Measurements from ENCODE around the gene RABGAP1.

RABGAP1 gene

GRCh38 chr9:123016631-123017030 is 75.8 kb downstream of the RABGAP1 start:
- DNase-seq = no peak

GRCh38 chr9:123020796-123021195 is 80.0 kb downstream of the RABGAP1 start:
- no peak for DNase-seq

- no peak for DNase-seq
Measured at GRCh38 chr9:123026425-123026824, 85.6 kb downstream of the RABGAP1 start.

DNA sequence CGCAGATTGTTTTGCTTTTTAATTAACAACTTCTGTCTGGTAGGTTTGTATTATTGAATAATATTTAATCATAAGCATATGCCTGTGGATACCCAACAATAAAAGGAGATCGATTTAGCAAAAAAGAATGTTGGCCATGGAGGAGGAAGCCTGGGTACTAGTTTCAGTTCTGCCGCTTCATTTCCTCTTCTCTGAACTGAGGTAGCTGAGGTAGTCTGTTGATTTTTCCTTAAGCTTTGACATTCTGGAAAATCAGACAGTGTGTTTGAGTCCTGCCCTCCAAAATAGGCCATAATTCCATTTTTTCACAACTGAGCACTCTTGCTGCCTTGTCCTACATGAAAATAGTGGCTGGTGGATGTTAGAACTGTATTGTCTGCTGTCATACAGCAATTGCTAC is 86.7 kb downstream of the RABGAP1 start:
- no peak for DNase-seq

DNA sequence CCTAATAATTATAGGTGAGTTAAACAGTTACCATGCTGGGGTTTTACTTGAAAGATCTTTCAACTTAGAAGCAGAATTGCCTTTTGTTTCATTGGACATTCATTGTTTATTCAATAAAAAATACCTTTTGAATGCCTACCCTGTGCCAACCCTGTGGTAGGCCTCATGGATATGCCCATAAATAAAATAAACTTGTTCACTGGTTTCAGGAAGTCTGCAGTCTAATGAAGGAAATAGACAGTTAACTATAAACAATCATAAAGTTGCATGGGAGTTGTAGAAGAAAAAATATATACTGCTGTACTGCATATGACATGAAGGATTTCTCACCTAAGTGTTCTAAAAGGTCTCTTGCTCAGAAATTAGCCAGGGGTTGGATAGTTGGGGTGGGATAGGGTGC is 87.3 kb downstream of the RABGAP1 start:
- DNase-seq = no peak

- DNase-seq = no peak
Measured at GRCh38 chr9:123028973-123029372, 88.2 kb downstream of the RABGAP1 start.

DNA sequence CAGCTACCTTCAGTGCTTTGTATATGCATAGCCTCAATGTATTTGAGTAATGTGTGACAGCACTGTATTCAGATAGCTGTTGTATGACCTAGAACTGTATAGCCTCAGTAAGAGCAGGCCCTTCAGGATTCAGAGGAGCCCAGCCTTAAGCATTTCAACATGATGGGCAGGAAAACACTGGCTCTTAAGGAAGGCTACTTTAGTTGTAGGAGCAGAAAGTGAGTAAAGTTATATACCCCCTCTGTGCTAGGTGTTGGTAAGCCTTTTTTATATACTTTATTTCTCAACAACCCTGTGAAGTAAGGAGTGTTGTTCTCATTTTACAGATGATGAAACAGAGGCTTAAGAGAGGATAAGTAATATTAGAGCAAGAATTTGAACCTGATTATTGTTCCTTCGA is 91.1 kb downstream of the RABGAP1 start:
- DNase-seq = no peak

- DNase-seq = no peak
Measured at GRCh38 chr9:123033352-123033751, 92.5 kb downstream of the RABGAP1 start, which contains the start of gene GPR21. TSS of gene GPR21 (plus strand) at chr9:123033667. CDS start at chr9:123034567, 900 bp downstream.

DNA sequence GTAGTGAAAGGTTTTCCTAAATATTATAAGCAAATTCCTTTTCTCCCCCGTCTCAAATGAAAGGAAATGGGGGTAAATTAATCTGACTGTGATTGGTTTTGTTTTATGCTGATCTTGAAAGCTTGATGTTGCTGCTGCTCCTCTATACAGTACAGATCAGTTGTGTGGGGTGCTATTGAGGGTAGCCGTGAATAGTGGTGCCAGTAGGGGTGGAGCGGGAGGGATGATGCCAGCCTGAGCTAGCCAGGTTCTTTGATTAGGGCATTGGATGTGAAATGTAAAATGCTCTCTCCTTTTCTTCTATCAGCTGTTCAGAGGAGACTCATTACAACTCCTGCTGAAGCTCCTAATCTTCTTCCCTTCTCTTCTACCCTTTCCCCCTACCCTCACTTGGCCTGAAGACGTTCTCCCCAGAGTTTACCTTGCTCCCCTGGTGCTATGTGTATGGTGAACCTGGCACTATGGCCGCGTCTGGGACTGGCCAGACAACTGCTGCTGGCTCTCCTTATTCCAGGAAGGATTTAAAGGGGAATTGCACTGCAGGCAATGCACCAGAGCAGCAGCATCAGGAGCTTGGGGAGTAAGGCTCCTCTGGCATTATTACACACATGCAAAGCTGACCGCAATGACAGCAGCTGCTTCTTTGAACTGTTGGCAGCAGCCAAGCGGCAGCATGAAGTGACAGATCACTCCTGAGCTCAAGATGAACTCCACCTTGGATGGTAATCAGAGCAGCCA is 93.2 kb downstream of the RABGAP1 start:
- no peak for DNase-seq

DNA sequence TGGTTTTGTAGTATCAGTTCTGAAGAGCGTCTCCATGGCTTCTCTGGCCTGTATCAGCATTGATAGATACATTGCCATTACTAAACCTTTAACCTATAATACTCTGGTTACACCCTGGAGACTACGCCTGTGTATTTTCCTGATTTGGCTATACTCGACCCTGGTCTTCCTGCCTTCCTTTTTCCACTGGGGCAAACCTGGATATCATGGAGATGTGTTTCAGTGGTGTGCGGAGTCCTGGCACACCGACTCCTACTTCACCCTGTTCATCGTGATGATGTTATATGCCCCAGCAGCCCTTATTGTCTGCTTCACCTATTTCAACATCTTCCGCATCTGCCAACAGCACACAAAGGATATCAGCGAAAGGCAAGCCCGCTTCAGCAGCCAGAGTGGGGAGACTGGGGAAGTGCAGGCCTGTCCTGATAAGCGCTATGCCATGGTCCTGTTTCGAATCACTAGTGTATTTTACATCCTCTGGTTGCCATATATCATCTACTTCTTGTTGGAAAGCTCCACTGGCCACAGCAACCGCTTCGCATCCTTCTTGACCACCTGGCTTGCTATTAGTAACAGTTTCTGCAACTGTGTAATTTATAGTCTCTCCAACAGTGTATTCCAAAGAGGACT is 94.2 kb downstream of the RABGAP1 start:
- DNase-seq = no peak

DNA sequence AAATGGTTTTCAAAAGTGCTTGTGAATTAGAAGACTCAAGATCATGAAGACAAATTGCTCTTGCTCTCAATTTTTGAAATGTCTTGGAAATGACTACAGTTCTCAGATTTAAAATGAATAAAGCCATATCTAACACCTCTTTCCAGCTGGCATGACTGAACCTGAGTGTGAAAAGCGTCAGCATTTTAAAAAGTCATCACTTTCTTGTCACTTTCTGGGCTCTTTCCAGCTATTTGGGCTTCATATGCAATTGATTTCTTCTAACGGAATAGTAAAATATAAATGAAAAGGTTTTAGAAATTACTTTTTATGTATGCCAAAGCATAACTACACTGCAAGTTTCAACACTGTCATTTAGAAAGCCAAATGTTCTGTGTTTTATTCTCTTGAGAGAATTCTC is 95.0 kb downstream of the RABGAP1 start:
- no peak for DNase-seq

- no peak for DNase-seq
Measured at GRCh38 chr9:123036893-123037545, 96.2 kb downstream of the RABGAP1 start.

DNA sequence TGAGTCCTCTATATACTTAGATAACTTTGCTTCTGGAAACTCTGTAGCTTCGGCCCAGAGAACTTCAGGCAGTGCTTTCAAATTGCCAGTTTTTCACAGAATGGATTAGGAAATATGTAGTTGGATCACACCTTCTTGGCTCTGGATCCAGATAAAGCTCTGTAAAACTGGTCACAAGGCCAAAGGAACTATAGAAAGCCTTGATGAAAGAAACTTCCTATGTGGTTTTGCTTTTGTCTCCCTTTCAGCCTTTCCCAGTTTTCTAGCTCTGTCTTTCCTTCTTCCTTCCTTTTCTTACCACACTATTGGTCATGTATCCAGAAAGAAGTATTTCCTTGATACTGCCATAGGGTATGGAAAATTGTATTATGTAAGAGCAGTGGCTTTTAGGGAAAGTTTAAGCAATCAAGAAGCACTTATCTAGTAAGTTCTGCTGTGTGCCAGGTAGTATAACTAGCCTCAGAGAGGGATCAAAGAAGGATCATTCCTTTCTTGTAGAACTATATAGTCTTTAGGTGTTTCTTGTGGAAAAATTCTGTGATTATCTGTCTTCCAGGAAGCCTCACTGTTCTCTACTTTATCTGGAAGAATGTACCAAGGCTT is 98.9 kb downstream of the RABGAP1 start:
- DNase-seq = no peak

- no peak for DNase-seq
Measured at GRCh38 chr9:123040801-123041200, 100.0 kb downstream of the RABGAP1 start.

- no peak for DNase-seq
Measured at GRCh38 chr9:123041489-123041888, 100.7 kb downstream of the RABGAP1 start.

DNA sequence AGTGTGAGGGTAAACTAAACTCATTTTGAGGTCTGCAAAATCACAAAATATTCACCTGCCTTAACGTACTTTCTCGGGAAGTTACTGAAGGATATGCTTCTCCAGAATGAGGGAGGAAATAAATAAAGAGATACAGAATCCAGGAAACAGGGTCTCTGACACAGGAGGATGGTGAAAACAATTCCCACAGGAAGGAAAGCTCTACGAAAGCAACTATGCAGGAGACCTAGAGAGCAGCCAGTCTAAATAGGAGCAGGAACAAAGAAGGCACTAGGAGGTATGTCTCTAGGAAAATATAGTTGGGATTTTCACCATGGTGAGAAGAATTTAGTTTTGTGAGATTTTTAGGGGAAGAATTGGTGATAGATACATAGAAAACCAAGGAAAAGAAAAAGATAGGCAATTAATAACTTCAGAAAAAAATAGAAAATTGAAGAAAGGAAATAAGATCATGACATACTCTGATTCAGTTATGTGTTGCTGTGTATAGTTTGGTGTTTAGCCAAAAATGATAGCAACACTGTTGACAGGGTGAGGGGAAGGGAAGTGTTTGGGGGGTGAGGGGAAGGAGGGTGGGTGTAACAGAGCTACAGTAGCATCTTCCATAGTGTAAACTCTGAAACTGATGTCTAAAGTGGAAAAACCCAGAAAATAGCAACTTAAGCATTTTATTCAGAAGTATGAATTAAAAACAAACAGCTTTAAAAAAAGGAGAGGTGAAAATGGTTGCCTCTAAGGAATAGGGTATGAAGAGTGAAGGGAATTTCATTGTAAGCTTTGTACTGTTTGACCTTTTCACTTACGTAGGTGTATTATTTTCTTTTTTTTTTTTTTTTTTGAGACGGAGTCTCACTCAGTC is 102.5 kb downstream of the RABGAP1 start:
- no peak for DNase-seq

DNA sequence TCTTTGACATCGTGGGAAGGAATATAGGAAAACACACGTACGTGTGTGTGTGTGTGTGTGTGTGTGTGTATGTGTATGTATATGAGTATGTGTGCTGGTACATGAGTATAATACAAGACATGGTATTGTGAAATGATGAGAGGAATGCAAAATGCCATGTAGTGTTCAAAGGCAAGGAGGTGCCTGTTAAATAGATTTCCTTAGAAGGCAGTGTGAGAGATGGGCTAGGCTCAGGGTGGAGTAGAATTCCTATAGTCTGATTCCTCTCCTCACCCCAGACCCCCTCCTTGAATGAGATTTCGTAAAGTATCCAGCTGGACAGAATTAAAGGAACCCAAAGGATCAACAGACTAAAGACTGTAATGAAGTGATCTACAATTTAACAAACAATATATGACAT is 103.8 kb downstream of the RABGAP1 start:
- no peak for DNase-seq

- DNase-seq = no peak
Measured at GRCh38 chr9:123046406-123047195, 105.8 kb downstream of the RABGAP1 start.

- no peak for DNase-seq
Measured at GRCh38 chr9:123048748-123049147, 107.9 kb downstream of the RABGAP1 start.

GRCh38 chr9:123049589-123050222 is 108.9 kb downstream of the RABGAP1 start:
- DNase-seq = peak; percentile 12

DNA sequence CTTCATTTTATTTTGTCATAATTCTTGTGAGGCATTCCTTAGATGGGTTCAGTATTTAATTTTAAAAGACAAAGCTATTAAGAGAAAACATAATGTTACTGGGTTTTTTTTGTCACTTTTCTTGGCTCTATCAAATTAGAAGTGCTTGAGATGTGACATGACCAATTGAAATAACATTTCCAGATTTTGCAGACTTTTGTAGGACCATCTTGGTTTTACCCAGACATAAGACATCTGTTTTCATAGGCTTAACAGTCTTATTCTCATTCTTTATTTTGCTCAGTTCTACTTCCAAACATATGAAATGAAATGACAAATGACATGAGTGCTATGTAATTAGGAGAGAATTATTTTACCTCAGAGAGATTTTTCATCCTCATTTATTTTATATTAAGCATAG is 112.2 kb downstream of the RABGAP1 start:
- DNase-seq = no peak

Data from NCI-H2171 (cell line).